GM12864 (cell line): ENCODE results near the gene SLC1A7.

ENCODE experiments used
- DNase-seq: peaks from one replicate; pipeline ENCODE4 v3.0.0-alpha.2; 2011; ENCODE audit warnings: low read depth
- H3K4me3 ChIP-seq: 2 replicates; pipeline ENCODE4 v1.5.1; 2011; ENCODE audit warnings: mild to moderate bottlenecking, low read depth, low read length, control low read depth
- TF ChIP-seq, protein P1 (sequence below): IDR thresholded peaks from 2 replicates; pipeline ENCODE4 v1.5.1; 2011; ENCODE audit warnings: low read depth, mild to moderate bottlenecking, moderate library complexity, low read length, control low read depth, inconsistent platforms; ENCODE audit errors: missing control alignments

Gene SLC1A7

DNA sequence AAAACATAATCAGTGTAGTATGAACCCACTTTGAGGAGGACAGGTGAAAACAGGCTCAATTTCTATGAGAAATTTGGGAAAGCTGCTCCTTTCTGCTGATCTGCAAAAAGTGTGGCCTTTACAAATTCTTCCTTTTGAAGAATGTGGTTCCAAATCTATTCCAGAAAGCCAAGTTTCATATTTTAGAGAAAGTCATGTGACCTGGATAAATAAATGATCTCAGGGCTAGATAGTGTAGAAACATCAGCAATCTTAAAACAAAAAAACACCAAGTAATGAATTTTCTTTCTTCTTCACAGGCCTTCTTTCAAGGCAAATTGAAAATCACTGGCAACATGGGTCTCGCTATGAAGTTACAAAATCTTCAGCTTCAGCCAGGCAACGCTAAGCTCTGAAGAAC lies 92.1 kb downstream of the SLC1A7 start:
- TF ChIP-seq, protein P1, sequence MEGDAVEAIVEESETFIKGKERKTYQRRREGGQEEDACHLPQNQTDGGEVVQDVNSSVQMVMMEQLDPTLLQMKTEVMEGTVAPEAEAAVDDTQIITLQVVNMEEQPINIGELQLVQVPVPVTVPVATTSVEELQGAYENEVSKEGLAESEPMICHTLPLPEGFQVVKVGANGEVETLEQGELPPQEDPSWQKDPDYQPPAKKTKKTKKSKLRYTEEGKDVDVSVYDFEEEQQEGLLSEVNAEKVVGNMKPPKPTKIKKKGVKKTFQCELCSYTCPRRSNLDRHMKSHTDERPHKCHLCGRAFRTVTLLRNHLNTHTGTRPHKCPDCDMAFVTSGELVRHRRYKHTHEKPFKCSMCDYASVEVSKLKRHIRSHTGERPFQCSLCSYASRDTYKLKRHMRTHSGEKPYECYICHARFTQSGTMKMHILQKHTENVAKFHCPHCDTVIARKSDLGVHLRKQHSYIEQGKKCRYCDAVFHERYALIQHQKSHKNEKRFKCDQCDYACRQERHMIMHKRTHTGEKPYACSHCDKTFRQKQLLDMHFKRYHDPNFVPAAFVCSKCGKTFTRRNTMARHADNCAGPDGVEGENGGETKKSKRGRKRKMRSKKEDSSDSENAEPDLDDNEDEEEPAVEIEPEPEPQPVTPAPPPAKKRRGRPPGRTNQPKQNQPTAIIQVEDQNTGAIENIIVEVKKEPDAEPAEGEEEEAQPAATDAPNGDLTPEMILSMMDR = no peak
- DNase-seq = no peak
- H3K4me3 ChIP-seq = no peak overlapping the region

DNA sequence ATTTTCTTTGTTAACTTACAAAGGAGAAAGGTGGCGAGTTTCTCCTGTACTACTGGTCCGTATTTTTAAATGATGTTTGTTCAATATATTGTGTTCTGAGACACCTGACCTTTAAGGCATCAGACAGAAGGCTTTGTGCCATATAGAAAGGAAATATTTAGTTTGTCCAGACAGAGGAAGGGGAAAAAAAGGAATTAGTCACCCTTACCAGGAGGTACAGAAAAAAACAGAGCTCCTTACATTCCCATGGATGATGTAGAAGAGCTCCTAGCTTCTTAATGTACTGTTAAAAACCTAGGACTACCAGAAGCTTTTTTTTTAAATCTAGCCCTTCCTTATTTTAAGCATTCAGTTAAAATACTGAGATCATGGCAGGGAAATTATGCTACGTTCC lies 92.9 kb downstream of the SLC1A7 start:
- TF ChIP-seq, protein P1 = no peak
- DNase-seq = no peak
- H3K4me3 ChIP-seq = no peak overlapping the region

DNA sequence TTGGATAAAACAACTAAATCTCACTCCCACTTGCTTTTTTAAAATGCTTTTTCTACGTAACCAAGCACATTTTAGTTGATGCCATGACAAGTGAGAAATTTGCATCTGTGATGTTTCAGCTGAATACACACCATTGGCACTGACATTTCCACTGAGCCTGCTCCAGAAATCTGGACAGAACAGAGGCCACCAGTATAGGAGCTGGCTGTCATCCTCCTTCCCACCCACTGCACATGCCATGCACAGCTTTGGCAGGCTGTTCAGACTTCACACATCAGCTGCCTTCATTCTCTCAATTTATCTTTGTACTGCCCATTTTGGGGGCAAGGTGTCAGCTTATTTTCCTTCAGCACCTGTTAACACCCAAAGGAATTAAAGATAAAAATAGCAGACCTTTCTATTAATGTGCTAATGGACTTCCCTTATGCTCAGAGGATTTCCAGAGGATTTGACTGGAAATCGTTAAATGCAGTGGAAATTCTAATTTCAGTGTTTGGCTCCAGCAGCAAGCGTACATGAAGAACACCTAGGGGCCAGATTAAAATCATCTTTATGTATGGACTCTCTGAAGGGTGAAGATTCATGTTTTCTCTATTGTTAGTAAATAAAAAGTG lies 93.4 kb downstream of the SLC1A7 start:
- DNase-seq = no peak
- H3K4me3 ChIP-seq = no peak overlapping the region
- TF ChIP-seq, protein P1 = no peak

DNA sequence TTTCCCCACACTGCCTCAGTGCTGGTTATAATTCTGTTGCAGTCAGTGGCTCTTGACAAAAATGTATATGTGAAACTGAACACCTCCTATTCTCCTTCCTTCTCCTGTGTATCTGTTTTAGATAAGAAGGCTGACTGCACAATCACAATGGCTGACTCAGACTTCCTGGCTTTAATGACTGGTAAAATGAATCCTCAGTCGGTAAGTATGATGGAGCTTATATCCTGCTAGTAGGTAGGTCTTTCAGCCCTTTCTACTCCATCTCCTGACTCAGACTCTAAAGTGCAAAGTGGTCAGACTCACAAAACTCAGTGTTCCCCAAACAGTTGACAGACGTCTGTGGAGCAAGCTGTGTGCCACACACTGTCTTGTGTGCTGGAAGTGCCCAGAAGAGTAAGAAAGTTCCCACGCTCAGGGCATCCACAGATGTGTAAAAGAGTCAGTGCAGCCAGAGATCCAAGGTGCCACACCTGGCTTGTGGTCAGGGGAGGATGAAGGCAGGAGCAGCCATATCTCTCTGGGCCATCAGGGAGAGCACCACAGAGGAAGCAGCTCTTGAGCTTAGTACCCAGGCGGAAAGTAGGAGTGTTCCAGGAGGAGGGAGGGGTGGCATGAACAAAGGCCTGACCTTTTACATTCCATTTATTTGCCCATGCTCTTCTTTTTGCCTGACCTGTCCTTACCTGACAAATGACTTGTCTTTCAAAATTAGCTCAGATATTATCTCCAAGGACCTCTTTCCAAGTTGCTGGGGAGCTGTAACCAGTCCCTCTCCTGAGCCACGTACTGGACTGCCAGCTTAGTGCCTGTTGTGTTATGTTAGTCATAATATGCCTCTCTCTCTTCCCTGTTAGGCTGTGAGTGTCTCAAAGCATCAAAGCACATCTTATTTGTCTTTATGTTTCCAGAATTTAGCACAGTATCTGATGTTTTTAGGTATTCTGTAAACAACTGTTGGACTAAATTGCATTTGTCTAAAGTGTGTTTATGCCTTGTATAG lies 94.4 kb downstream of the SLC1A7 start:
- no peak for DNase-seq
- TF ChIP-seq, protein P1 = no peak
- H3K4me3 ChIP-seq = no peak overlapping the region

DNA sequence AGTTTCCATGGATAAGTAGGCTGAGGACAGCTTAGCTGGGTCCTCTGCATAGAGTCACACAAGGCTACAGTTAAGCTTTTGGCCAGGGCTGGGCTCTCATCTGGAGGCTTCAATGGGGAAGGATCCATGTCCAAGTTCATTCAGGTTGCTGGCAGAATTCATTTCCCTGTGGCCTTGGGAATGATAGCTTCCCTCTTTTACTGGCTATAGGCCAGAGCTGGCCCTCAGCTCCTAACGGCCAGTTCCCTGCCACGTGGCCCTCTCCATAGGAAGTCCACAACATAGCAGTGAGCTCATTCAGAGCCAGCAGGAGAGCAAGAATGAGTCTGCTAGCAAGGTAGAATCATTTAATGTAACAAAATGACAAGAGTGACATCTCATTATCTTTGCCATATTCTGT lies 95.5 kb downstream of the SLC1A7 start:
- no peak for DNase-seq
- no peak overlapping the region for H3K4me3 ChIP-seq
- TF ChIP-seq, protein P1 = no peak

DNA sequence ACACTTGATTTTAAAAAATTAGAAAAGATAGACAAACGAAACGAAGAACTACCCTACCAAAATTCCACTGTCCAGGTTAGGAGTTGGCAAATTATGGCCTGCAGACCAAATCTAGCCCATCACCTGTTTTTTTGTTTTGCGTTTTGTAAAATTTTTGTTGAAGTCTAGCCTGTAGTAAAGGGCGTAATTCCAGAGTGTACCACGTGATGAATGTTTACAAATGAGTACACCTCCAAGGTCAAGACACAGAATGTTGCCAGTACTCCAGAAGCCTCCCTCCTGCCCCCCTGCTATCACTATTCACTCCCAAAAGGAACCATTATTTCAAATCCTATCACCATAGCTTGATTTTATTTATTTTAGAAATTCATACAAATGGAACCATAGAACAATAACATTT lies 97.5 kb downstream of the SLC1A7 start:
- TF ChIP-seq, protein P1 = no peak
- no peak for DNase-seq
- no peak overlapping the region for H3K4me3 ChIP-seq

DNA sequence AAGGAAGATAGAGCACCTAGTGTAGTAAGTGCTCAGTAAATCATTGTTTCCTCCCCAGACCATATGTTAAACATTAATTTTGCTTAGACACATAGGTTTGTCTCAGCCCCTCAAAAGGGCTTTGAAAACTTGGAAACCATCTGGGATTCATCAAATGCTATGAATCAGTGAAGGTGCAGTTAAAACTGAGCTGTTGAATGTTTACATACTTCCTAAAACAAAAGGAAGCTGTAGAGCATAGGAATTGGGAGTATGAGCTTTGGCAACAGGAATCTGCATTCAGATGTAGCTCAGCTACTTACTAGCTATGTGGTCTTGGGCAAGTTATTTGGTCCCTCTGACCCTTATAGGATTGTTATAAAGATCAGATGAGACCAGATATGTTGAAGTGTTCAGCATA lies 99.2 kb downstream of the SLC1A7 start:
- no peak for DNase-seq
- H3K4me3 ChIP-seq = no peak overlapping the region
- TF ChIP-seq, protein P1 = no peak
